HL-60 (cell line): Measurements from ENCODE around the gene PERCC1.

Experiments
- POLR2AphosphoS5 ChIP-seq: IDR thresholded peaks from 2 replicates; pipeline ENCODE4 v1.6.1; 2012; ENCODE audit warnings: low read depth
- TF ChIP-seq, protein P1 (sequence below): IDR thresholded peaks from one replicate; pipeline ENCODE4 v1.5.1; 2011; ENCODE audit warnings: low read length, control low read depth, inconsistent platforms; ENCODE audit not compliant: insufficient read depth
- TF ChIP-seq, protein P2 (sequence below): IDR thresholded peaks from 2 replicates; pipeline ENCODE4 v1.6.1; 2012; ENCODE audit warnings: low read depth; ENCODE audit not compliant: insufficient replicate concordance

DNA sequence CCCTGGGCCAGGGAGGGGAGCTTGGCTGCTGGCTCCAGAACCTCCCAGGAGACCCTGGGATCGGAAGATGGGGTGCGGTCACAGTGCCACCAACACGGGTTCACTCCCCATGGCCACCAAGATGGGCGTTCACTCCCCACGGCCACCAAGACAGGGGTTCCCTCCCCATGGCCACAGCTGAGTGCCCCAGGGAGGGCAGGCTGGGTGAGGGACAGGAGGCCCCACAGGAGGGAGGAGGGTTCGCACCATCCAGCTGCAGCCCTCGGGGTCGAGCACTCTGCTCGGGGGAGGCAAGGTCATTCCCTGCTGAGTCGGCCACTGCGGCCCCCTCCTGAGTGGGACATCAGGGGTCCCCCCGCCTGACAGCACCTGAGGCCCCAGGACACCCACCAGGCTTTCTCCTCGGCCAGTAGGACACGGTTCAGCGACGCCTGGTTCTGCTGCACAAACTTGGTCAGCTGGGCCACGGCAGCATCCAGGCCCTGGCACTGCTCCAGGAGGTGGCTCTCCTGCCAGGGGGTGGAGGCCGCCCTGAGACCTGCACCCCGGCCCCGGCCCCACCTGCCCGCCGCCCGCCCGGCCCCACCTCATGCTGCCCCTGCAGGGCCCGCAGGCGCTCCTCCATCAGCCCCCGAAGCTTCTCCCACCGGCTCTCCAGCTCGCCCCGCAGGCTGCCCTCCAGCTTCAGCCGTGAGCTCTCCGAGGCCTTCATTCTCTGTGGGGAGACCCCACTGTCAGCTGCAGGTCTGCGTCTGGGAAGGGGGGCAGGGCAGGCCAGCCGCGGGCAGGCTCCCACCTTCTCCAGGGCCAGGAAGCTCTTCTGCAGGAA is 7.6 kb downstream of the PERCC1 start:
- TF ChIP-seq, protein P1, sequence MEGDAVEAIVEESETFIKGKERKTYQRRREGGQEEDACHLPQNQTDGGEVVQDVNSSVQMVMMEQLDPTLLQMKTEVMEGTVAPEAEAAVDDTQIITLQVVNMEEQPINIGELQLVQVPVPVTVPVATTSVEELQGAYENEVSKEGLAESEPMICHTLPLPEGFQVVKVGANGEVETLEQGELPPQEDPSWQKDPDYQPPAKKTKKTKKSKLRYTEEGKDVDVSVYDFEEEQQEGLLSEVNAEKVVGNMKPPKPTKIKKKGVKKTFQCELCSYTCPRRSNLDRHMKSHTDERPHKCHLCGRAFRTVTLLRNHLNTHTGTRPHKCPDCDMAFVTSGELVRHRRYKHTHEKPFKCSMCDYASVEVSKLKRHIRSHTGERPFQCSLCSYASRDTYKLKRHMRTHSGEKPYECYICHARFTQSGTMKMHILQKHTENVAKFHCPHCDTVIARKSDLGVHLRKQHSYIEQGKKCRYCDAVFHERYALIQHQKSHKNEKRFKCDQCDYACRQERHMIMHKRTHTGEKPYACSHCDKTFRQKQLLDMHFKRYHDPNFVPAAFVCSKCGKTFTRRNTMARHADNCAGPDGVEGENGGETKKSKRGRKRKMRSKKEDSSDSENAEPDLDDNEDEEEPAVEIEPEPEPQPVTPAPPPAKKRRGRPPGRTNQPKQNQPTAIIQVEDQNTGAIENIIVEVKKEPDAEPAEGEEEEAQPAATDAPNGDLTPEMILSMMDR, result no peak
- no peak for TF ChIP-seq POLR2AphosphoS5
- TF ChIP-seq, protein P2, sequence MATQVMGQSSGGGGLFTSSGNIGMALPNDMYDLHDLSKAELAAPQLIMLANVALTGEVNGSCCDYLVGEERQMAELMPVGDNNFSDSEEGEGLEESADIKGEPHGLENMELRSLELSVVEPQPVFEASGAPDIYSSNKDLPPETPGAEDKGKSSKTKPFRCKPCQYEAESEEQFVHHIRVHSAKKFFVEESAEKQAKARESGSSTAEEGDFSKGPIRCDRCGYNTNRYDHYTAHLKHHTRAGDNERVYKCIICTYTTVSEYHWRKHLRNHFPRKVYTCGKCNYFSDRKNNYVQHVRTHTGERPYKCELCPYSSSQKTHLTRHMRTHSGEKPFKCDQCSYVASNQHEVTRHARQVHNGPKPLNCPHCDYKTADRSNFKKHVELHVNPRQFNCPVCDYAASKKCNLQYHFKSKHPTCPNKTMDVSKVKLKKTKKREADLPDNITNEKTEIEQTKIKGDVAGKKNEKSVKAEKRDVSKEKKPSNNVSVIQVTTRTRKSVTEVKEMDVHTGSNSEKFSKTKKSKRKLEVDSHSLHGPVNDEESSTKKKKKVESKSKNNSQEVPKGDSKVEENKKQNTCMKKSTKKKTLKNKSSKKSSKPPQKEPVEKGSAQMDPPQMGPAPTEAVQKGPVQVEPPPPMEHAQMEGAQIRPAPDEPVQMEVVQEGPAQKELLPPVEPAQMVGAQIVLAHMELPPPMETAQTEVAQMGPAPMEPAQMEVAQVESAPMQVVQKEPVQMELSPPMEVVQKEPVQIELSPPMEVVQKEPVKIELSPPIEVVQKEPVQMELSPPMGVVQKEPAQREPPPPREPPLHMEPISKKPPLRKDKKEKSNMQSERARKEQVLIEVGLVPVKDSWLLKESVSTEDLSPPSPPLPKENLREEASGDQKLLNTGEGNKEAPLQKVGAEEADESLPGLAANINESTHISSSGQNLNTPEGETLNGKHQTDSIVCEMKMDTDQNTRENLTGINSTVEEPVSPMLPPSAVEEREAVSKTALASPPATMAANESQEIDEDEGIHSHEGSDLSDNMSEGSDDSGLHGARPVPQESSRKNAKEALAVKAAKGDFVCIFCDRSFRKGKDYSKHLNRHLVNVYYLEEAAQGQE, result no peak
